ENCODE data around the gene IER3.

Gene IER3

GRCh38 chr6:30749554-30750378 lies 5.4 kb upstream of the IER3 start:
- no peak overlapping the region for H3K27ac ChIP-seq (replicated peaks)
- DNase-seq (ENCODE audit: low read depth in 1 of 2, low spot score in 1 of 2): no peak
- TF ChIP-seq REST (IDR thresholded peaks at IDR 0.05; ENCODE audit: insufficient replicate concordance, low read depth): no peak
- TF ChIP-seq CTCF (IDR thresholded peaks at IDR 0.05; ENCODE audit: insufficient read depth, low read length): no peak
- TF ChIP-seq POLR2AphosphoS5 (IDR thresholded peaks at IDR 0.05; ENCODE audit: low read depth): no peak
- no peak for TF ChIP-seq SPI1 (IDR thresholded peaks at IDR 0.05; ENCODE audit: borderline replicate concordance, low read depth)
- no peak for TF ChIP-seq GABPA (IDR thresholded peaks at IDR 0.05; ENCODE audit: low read depth)
- peaks cover 5% of the 10 kb centered on the region for H3K27me3 ChIP-seq (ENCODE audit: insufficient read depth, poor library complexity, severe bottlenecking)
- H3K4me3 ChIP-seq (replicated peaks; ENCODE audit: insufficient read depth, low read length): no peak overlapping the region

DNA sequence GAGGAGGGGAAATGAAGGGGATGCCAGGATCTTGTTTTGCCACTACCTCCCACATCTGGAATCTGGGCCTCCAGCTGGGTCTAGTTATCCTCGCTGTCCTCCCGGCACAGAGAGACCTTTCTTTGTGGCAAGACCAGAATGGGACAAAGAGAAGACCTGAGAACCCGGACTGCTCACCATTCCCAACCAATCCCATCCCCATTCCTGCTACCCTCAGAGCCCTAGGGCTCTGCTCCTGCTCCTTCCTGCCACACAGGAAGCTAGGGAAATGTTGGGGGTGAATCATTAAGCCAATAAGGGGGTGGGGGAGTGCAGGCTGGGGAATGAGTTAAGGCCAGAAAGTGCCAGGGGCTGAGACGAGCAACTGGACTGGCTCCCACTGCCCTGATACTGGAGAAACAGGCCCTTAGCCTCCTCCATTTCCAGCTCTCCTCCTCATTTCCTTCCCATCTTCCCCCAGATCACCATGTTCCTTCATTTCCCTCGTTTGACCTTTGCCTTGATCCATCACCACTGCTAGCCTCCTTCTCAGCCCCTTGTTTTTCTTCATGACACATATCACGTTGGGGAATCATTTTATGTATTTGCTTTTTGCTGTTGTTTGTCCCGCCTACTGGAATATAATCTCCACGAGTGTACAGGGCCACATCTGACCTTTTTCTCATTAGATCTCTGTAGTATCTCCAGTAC lies 4.6 kb upstream of the IER3 start:
- TF ChIP-seq REST (IDR thresholded peaks at IDR 0.05; ENCODE audit: insufficient replicate concordance, low read depth): no peak
- H3K27me3 ChIP-seq (ENCODE audit: insufficient read depth, poor library complexity, severe bottlenecking): peaks cover 5% of the 10 kb centered on the region
- no peak for DNase-seq (ENCODE audit: low read depth in 1 of 2, low spot score in 1 of 2)
- no peak overlapping the region for H3K27ac ChIP-seq (replicated peaks)
- H3K4me3 ChIP-seq (replicated peaks; ENCODE audit: insufficient read depth, low read length): no peak overlapping the region

- Histone ChIP-seq H3K27me3 (ENCODE audit: insufficient read depth, poor library complexity, severe bottlenecking) (peaks cover 5% of the 10 kb centered on the region), H3K27ac (replicated peaks) (no peak overlapping the region), H3K4me3 (replicated peaks; ENCODE audit: insufficient read depth, low read length) (no peak overlapping the region)
- no peak for DNase-seq (ENCODE audit: low read depth in 1 of 2, low spot score in 1 of 2)
- TF ChIP-seq CTCF (IDR thresholded peaks at IDR 0.05; ENCODE audit: insufficient read depth, low read length) (no peak), REST (IDR thresholded peaks at IDR 0.05; ENCODE audit: insufficient replicate concordance, low read depth) (no peak), SPI1 (IDR thresholded peaks at IDR 0.05; ENCODE audit: borderline replicate concordance, low read depth) (no peak), GABPA (IDR thresholded peaks at IDR 0.05; ENCODE audit: low read depth) (no peak), POLR2AphosphoS5 (IDR thresholded peaks at IDR 0.05; ENCODE audit: low read depth) (no peak)
These were observed 3.8 kb upstream of the IER3 start for GRCh38 chr6:30747902-30748769.

All from HL-60 (cell line).